Upper lobe of right lung (tissue), 1 donor: ENCODE data around the gene SHANK3. TPM values are rescaled to one million over a fixed set of nuclear protein-coding genes. Genes with fewer than 3 reads are reported as not detected.

ENCODE experiments used
- ATAC-seq: fragments of 200-7000 bp; cut with Tn5 transposase; one replicate; pipeline ENCODE4 v1.9.1; 2020; ENCODE audit warnings: mild to moderate bottlenecking, moderate library complexity
- DNase-seq: peaks from one replicate; pipeline ENCODE4 v3.0.0-alpha.2; 2020
- H3K27ac ChIP-seq: fragments of 200-600 bp; one replicate; pipeline ENCODE4 v1.8.0; 2022
- H3K27me3 ChIP-seq: fragments of 200-600 bp; one replicate; pipeline ENCODE4 v1.8.0; 2022; ENCODE audit warnings: mild to moderate bottlenecking
- H3K36me3 ChIP-seq: fragments of 200-600 bp; one replicate; pipeline ENCODE4 v1.8.0; 2022
- H3K4me1 ChIP-seq: fragments of 200-600 bp; one replicate; pipeline ENCODE4 v1.8.0; 2022
- H3K4me3 ChIP-seq: fragments of 200-600 bp; one replicate; pipeline ENCODE4 v1.8.0; 2022; ENCODE audit warnings: mild to moderate bottlenecking
- H3K9me3 ChIP-seq: fragments of 200-600 bp; one replicate; pipeline ENCODE4 v1.8.0; 2022
- intact Hi-C: fragments of 100-400 bp; cut with DNase I; formaldehyde crosslinking; loops from one replicate; pipeline ENCODE4 v1.11.0; 2022
- total RNA-seq: library from RNA; stranded (reverse); fragmentation: NEBNext Ultra II Directional; extraction: Animal tissue kit (Norgen Biotek cat#: 25700); gene quantifications from one replicate; pipeline ENCODE4 v1.2.1, GENCODE V29; 2021
- TF ChIP-seq, protein P1 (sequence below): fragments of 200-600 bp; IDR thresholded peaks from one replicate; pipeline ENCODE4 v1.8.0; 2022; ENCODE audit warnings: antibody characterized with exemption
- donor health status: DM: no; HTN: yes; CAD: no; lungs with severe emphysema.

Gene SHANK3
- total RNA-seq, 1 donor from 2014 or later: 59.9 TPM

DNA sequence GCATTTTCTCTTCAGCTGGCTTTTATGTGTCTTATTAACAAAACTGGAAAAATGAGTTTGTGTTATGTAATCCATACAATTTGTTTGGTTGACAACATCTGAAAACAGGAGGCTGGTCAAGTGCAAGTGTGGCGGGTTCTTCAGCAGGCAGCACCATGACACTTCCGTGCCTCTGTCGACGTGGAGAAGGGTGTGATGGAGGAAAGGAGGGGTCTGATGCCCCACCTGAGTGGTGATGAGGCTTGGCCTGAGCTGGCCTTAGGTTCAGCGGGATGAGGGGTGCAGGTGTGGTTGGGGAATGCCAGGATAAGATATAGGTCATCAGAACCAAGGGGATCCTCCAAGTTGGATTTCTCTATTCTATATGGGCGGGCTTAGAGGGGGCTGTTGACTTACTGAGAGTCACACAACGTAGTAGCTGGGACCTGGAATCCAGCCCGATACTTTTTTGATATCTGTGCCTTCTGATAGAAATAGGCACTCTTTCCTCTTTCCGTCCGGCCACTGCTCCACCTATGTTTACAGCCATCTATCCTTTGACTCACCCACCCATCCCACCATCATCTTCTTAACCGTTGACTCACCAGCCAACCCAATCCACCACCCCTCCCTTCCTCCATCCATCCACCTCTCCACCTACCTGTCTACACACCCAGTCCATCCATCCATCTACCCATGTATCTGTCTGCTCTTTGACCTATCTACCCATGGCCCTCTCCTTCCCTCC lies 29.0 kb downstream of the SHANK3 start:
- ATAC-seq: no peak
- DNase-seq: peak; percentile 26

DNA sequence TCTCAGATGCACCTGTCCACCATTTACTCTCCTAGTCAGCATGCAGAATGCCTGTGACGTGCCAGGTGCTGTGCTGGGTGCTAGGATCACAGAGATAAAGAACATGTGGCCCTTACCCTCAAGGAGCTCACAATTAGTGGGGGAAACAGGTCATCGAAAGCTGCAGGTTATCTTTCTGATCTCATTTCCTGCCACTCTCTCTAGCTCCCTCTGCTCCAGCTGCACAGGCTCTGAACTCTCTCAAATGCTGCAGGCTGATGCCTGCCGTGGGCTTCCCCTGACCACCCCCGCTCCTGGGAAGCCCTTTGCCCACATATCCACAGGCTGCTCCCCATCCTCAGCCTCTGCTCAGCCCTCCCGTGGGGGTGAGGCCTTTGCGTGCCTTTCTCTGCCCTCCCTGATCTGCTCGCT lies 29.6 kb downstream of the SHANK3 start:
- H3K27ac ChIP-seq: no peak overlapping the region
- peak; percentile 51 for DNase-seq
- intact Hi-C loops: no loop called here
- no peak overlapping the region for H3K4me3 ChIP-seq
- TF ChIP-seq, protein P1, sequence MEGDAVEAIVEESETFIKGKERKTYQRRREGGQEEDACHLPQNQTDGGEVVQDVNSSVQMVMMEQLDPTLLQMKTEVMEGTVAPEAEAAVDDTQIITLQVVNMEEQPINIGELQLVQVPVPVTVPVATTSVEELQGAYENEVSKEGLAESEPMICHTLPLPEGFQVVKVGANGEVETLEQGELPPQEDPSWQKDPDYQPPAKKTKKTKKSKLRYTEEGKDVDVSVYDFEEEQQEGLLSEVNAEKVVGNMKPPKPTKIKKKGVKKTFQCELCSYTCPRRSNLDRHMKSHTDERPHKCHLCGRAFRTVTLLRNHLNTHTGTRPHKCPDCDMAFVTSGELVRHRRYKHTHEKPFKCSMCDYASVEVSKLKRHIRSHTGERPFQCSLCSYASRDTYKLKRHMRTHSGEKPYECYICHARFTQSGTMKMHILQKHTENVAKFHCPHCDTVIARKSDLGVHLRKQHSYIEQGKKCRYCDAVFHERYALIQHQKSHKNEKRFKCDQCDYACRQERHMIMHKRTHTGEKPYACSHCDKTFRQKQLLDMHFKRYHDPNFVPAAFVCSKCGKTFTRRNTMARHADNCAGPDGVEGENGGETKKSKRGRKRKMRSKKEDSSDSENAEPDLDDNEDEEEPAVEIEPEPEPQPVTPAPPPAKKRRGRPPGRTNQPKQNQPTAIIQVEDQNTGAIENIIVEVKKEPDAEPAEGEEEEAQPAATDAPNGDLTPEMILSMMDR: no peak
- no peak for ATAC-seq
- H3K27me3 ChIP-seq: no peaks in the 10 kb centered on the region
- peaks cover 20% of the 10 kb centered on the region for H3K4me1 ChIP-seq
- H3K36me3 ChIP-seq: peaks cover 4% of the 10 kb centered on the region
- no peaks in the 10 kb centered on the region for H3K9me3 ChIP-seq

More for the DNA sequence above, 29.0 kb downstream of the SHANK3 start:
- Histone ChIP-seq H3K27ac (no peak overlapping the region), H3K9me3 (no peaks in the 10 kb centered on the region), H3K4me3 (no peak overlapping the region), H3K27me3 (no peaks in the 10 kb centered on the region), H3K4me1 (peaks cover 20% of the 10 kb centered on the region), H3K36me3 (peaks cover 4% of the 10 kb centered on the region)
- intact Hi-C loops: no loop called here
- TF ChIP-seq, protein P1: no peak

DNA sequence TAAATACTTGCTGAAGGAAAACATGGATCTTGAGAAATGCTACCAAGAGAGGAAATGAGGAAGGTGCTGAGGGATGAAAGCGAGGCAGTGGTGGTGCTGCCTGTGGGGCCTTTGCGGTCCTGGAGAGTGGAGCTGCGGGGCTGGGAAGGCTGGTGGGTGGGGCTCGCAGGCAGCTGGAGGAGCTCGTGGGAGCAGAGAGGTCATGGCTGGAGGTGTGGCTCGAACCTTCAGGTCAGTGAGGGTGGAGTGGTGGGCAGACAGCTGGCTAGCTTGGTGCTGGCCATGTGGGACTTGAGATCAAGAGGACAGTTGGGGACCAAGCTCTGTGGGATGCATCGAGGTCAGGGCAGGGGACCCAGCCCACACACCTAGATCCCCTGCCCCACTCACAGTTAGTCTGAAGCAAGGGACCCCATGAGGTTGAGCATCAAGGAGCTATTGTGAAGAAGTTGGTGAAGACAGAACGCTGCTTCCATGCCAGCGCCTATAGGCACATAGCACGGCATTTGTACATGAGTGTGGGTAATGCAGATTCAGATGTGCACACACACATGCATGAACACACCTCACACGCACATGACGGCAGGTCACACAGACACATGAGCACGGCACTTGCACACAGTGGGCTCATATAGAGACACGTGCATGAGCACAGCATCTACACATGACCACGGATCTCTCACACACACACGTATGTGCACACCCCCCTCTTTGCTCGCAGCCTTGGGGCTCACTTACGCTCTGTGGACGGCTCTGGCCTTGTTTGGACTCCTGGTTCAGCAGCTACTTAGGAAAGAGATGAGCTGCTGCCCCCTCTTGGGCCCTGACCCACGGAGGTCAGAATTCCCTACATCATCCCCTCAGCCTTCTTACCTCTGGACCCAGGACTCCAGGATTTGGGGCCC lies 30.4 kb downstream of the SHANK3 start:
- Histone ChIP-seq H3K9me3 (no peaks in the 10 kb centered on the region), H3K27me3 (no peaks in the 10 kb centered on the region), H3K36me3 (peaks cover 4% of the 10 kb centered on the region), H3K27ac (no peak overlapping the region), H3K4me1 (peaks cover 20% of the 10 kb centered on the region), H3K4me3 (no peak overlapping the region)
- ATAC-seq (no peak), DNase-seq (peak; percentile 59)
- intact Hi-C loops: no loop called here
- TF ChIP-seq, protein P1: no peak

DNA sequence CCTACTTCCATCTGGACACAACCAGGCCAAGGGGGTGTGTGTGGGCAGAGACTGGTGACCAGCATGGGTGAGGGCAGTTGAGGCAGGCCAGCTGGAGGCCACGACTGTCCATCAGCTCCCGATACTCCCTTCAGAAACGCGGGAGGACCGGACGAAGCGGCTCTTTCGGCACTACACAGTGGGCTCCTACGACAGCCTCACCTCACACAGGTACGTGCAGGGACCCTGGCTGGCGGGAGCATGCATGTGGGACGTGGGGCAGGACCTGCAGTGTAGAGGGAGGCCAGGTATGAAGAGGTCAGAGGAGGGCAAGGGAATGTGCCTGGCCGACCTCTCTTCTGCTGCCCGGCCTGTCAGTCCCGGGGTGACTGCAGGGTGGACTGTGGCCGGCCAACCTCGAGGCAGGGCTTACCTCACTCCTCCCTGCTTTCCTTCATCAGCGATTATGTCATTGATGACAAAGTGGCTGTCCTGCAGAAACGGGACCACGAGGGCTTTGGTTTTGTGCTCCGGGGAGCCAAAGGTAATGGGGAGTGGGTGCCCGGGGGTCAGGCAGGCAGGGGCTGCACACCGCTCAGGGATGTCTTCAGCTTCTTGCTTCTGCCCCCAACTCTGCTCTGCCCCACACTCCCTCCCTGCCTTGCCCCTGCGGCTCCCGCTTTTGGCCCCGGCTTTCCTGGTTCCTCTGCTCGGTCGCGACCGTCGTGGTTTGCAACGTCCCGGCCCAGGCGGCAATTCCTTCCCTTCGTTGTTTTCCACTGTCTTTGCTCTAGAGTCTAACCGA lies 31.3 kb downstream of the SHANK3 start:
- Histone ChIP-seq H3K9me3 (no peaks in the 10 kb centered on the region), H3K27ac (no peak overlapping the region), H3K27me3 (no peaks in the 10 kb centered on the region), H3K36me3 (peaks cover 4% of the 10 kb centered on the region), H3K4me3 (no peak overlapping the region), H3K4me1 (peaks cover 16% of the 10 kb centered on the region)
- ATAC-seq (no peak), DNase-seq (peak; percentile 58)
- TF ChIP-seq, protein P1: no peak
- intact Hi-C loops: no loop called here

DNA sequence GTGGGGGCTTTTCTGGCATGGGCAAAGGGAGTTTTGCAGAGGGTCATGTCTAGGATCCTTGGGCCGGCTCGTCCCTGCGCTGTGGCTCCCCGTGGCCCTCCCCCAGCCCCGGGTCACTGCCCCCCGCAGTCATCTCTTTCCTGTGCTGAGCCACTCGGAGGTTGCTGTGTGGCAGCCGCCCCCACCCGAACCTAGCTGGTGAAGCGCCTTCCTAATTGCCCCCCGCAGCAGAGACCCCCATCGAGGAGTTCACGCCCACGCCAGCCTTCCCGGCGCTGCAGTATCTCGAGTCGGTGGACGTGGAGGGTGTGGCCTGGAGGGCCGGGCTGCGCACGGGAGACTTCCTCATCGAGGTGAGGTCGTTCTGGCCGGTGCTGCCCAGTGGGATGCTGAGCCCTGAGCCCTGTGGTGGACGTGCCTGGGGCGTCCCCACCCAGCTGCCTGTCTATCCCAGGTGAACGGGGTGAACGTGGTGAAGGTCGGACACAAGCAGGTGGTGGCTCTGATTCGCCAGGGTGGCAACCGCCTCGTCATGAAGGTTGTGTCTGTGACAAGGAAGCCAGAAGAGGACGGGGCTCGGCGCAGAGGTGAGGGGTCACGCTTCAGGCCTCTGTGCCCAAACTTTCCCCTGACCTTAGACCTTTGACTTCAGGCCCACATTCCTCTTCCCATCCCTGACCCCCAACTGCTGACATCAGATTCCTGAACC lies 32.0 kb downstream of the SHANK3 start:
- intact Hi-C loops: no loop called here
- TF ChIP-seq, protein P1: no peak
- peak; percentile 68 for DNase-seq
- peaks cover 4% of the 10 kb centered on the region for H3K36me3 ChIP-seq
- no peaks in the 10 kb centered on the region for H3K9me3 ChIP-seq
- H3K27me3 ChIP-seq: no peaks in the 10 kb centered on the region
- H3K4me3 ChIP-seq: no peak overlapping the region
- no peak for ATAC-seq
- no peak overlapping the region for H3K27ac ChIP-seq
- H3K4me1 ChIP-seq: peaks cover 8% of the 10 kb centered on the region
